Esophagus muscularis mucosa (tissue), 4 donors: ENCODE measurements around the gene LMF1. TPM values are rescaled to one million over a fixed set of nuclear protein-coding genes. Genes with fewer than 3 reads are reported as not detected.

Experiments used
- DNase-seq: peaks from one replicate; pipeline ENCODE4 v3.0.0-alpha.2; 2017; ENCODE audit errors: extremely low spot score
- H3K27ac ChIP-seq, 4 donors: fragments of 200-600 bp; sonication (generic); replicated peaks in 1 of 4; 1 replicate in 3 of 4; 2 replicates in 1 of 4; pipeline ENCODE4 v1.5.1; 2016 to 2019; ENCODE audit warnings: mild to moderate bottlenecking in 1 of 4
- H3K27me3 ChIP-seq, 4 donors: fragments of 200-600 bp; sonication (generic); one replicate each; pipeline versions ENCODE4 v1.5.1 to v1.6.0; 2016 to 2019
- H3K36me3 ChIP-seq, 4 donors: fragments of 200-600 bp; sonication (generic); one replicate each; pipeline ENCODE4 v1.5.1; 2016 to 2019
- H3K4me1 ChIP-seq, 4 donors: fragments of 200-600 bp; sonication (generic); one replicate each; pipeline ENCODE4 v1.5.1; 2016 to 2019
- H3K4me3 ChIP-seq, 4 donors: fragments of 200-600 bp; sonication (generic); 1 replicate in 2 of 4; 2 replicates in 2 of 4; pipeline ENCODE4 v1.5.1; 2016 to 2019; ENCODE audit warnings: mild to moderate bottlenecking in 4 of 4, moderate library complexity in 1 of 4
- H3K9me3 ChIP-seq, 4 donors: fragments of 200-600 bp; sonication (generic); 1 replicate in 3 of 4; 2 replicates in 1 of 4; pipeline ENCODE4 v1.5.1; 2016 to 2019
- EP300 ChIP-seq: sonication (generic); formaldehyde crosslinking; IDR thresholded peaks from one replicate; pipeline ENCODE4 v1.6.1; 2017; ENCODE audit warnings: antibody characterized with exemption
- POLR2A ChIP-seq: fragments of 450-650 bp; IDR thresholded peaks from one replicate; pipeline ENCODE4 v1.6.1; 2017; ENCODE audit warnings: antibody characterized with exemption, moderate library complexity, mild to moderate bottlenecking, low read depth
- POLR2AphosphoS5 ChIP-seq, 2 donors: sonication (generic); formaldehyde crosslinking; IDR thresholded peaks; one replicate each; pipeline ENCODE4 v1.6.1; 2017; ENCODE audit warnings: antibody characterized with exemption in 2 of 2
- WGBS: methylation state at CpG from one replicate; pipeline ENCODE4 v1.1.5; 2018; 5-methylcytosine and 5-hydroxymethylcytosine counted together
- intact Hi-C: fragments of 100-400 bp; cut with DNase I; formaldehyde crosslinking; loops from one replicate; pipeline ENCODE4 v1.15.1; 2023
- total RNA-seq, 4 donors: library from RNA; depleted of rRNA; stranded (reverse); fragments of >200 nt; gene quantifications; one replicate each; pipeline versions ENCODE4 v1.1.0 to v1.2.1, GENCODE V29; 2016
- TF ChIP-seq, protein P1 (sequence below), 3 experiments: fragments of 200-600 bp in 2 of 3; fragments of 450-650 bp in 1 of 3; sonication (generic) in 2 of 3; IDR thresholded peaks; one replicate each; pipeline ENCODE4 v1.5.1; 2017 to 2019; ENCODE audit warnings: antibody characterized with exemption in 3 of 3, mild to moderate bottlenecking in 2 of 3, moderate library complexity in 1 of 3

The LMF1 gene
- total RNA-seq, 4 donors from 2014 or later = 14.5 to 32.0 (median 23.8) TPM

DNA sequence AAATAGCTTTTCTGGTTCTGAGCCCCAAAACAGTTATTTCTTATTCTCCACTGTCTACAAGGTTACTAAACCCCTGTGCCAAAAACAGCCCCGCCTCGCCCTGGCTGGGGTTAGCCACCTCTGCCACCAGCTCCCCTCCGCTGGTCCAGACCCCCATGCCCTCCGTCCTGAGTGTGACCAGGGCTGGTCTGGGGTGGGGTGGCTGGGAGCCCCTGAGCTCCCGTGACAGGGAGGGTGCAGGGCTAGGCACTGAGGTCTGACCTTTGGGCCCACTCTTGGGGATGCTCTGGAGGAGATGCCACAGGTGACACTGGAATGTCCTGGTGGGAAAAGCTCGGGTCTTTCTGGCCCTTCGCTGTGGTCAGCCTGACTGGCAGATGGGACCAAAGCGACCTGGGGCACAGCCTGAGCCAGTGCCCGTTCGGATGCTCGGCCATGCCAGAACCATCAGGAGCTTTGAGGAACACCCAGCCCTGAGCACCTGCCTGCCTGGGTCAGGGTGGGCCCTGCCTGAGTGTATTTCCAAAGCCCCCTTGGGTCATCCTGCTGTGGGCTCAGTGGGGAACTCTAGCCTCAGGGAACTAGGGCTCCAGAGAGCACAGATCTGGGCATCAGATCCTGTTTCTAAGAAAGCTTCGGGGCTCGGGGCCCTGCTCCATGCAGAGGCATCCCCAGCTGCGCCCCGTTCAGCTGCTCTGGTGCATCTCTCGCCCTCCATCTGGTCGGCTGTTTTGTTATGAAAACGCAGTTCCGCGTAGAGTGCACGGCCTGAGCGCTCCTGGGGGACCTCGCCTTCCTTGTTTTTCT lies 98.1 kb downstream of the LMF1 start:
- intact Hi-C loops = no loop called here

DNA sequence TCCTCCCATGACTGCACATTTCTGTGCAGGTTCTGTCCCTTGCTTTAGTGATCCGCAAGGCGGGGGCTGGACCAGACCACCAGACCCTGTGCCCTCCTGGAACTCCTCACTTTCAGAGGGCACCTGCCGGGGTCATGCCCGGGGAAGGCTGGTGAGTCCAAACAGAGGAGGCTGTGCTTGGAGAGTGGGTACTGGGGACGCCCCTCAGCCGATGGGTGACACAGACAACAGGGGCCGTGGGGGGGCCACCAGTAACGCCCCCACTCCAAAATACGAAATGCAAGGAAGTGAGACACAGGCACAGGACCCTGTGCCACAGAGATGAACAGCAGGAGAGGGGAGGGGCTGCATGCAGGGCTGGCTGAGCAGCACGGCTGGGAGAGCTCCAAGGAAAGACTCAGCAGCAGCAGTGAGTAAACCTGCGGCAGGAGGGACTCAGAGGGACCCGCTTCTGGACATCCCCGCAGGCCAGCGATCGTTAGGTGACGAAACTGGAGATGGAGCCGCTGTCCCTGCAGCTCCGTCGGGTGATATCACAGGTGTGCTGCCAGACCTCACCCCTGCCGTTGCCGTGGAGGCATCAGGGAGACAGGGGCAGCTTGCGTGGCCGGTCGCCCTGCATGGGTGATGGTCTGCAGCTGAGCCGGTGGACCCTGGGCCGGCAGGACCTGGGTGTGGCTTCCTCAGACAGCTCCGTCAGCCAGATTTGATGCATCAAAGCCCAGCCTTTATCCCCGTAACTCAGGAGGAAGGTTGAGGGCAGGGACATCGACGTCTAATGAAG lies 99.0 kb downstream of the LMF1 start:
- WGBS = 91% methylated on average over 25 of the region's 30 CpGs
- no peaks in the 10 kb centered on the region for H3K27me3 ChIP-seq
- TF ChIP-seq EP300 (no peak), POLR2A (no peak), POLR2AphosphoS5 (IDR thresholded peaks at IDR 0.05) (no peak)
- TF ChIP-seq, protein P1, sequence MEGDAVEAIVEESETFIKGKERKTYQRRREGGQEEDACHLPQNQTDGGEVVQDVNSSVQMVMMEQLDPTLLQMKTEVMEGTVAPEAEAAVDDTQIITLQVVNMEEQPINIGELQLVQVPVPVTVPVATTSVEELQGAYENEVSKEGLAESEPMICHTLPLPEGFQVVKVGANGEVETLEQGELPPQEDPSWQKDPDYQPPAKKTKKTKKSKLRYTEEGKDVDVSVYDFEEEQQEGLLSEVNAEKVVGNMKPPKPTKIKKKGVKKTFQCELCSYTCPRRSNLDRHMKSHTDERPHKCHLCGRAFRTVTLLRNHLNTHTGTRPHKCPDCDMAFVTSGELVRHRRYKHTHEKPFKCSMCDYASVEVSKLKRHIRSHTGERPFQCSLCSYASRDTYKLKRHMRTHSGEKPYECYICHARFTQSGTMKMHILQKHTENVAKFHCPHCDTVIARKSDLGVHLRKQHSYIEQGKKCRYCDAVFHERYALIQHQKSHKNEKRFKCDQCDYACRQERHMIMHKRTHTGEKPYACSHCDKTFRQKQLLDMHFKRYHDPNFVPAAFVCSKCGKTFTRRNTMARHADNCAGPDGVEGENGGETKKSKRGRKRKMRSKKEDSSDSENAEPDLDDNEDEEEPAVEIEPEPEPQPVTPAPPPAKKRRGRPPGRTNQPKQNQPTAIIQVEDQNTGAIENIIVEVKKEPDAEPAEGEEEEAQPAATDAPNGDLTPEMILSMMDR (IDR thresholded peaks at IDR 0.05) = no peak
- H3K4me3 ChIP-seq = no peak overlapping the region
- DNase-seq = no peak
- H3K4me1 ChIP-seq = peaks cover 0 to 7% (median 0%) of the 10 kb centered on the region in 4 donors
- H3K9me3 ChIP-seq = no peaks in the 10 kb centered on the region
- intact Hi-C loops = no loop called here
- H3K27ac ChIP-seq = no peak overlapping the region
- H3K36me3 ChIP-seq = peaks cover 3 to 100% (median 52%) of the 10 kb centered on the region in 4 donors

More for the DNA sequence above, 98.1 kb downstream of the LMF1 start:
- WGBS = 92% methylated on average over 20 of the region's 23 CpGs
- TF ChIP-seq, protein P1 (IDR thresholded peaks at IDR 0.05) = no peak
- TF ChIP-seq EP300 (no peak), POLR2AphosphoS5 (IDR thresholded peaks at IDR 0.05) (no peak), POLR2A (no peak)
- DNase-seq = no peak
- Histone ChIP-seq H3K4me1 (peaks cover 0 to 5% (median 0%) of the 10 kb centered on the region in 4 donors), H3K9me3 (no peaks in the 10 kb centered on the region), H3K36me3 (peaks cover 3 to 98% (median 48%) of the 10 kb centered on the region in 4 donors), H3K27me3 (no peaks in the 10 kb centered on the region), H3K4me3 (no peak overlapping the region), H3K27ac (no peak overlapping the region)

DNA sequence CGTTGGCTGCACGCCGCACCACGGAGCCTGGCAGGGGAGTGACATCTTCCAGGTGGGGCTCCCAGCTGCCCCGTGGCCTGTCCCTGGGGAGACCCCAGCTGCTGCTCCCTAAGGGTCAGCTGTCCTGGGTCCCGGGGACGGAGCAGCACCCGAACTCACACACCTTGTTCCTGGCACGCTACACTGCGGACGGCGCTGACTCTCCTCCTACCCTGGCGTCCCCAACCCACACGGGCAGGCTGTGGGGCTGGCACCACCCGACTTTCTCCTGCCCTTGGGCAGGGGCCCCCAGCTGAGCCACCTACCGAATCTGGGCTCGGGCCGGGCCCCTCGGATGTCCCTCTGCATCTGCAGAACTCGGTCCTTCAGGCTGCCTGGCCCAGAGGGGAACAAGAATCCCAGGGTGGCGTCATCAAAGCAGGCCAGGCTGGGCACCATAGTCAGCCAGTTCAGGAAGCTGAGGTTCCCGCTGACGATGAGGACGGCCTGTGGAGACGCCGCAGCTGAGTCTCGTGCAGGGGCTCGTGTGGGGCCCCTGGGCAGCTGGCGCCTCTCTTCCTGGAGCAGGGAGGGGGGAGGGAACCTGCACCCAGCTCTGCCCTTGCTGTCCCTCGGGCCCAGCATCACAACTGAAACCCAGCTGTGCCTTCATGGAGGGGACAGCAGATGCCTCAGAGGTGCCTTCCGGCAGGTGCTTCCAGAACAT lies 99.8 kb downstream of the LMF1 start:
- WGBS = 74% methylated on average over 10 of the region's 31 CpGs
- no peak for TF ChIP-seq POLR2A
- TF ChIP-seq POLR2AphosphoS5 (IDR thresholded peaks at IDR 0.05) = no peak
- TF ChIP-seq, protein P1 (IDR thresholded peaks at IDR 0.05) = no peak
- TF ChIP-seq EP300 = no peak
- intact Hi-C loops = no loop called here
- H3K27ac ChIP-seq = no peak overlapping the region
- DNase-seq = no peak
- peaks cover 3 to 100% (median 52%) of the 10 kb centered on the region in 4 donors for H3K36me3 ChIP-seq
- no peaks in the 10 kb centered on the region for H3K9me3 ChIP-seq
- H3K27me3 ChIP-seq = no peaks in the 10 kb centered on the region
- peaks cover 0 to 7% (median 0%) of the 10 kb centered on the region in 4 donors for H3K4me1 ChIP-seq
- no peak overlapping the region for H3K4me3 ChIP-seq

DNA sequence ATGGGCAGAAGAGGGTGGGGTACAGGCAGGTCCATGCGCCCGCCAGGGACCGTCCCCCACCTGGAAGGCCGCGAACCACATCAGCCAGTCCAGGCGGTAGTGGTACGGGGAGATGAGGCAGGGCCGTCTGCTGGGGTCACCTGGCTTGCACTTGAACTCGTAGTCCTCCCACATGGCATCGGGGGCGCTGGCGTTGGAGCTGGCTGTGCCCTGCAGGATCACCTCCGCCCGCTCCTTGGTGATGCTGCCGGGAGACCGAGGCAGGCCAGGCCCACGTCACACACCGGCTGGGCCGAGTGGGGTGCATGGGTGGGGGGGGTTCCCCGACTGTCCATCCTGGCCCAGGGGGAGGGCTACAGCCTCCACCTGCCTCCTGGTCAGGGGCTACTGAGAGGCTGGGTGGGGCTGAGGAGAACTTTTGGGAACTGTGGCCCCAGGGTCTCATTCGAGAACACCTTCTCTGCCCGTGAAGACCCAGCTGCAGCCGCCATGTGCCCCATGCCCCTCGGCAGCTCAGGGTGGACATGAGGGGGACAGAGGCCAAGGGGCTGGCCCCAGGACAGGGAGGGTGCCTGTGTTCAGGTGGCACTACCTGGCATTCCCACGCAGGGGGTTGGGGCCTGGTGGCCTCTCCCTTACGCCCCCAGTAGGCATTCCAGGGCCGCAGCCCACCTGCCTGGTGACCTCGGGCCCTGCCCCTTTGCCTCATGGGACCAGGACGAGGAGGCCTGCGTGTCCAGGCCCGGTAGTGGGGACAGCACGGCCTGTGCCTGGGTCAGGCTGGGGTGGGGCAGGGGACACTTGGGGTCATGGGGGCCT lies 100.8 kb downstream of the LMF1 start:
- H3K27ac ChIP-seq = no peak overlapping the region
- H3K36me3 ChIP-seq = peaks cover 3 to 91% (median 47%) of the 10 kb centered on the region in 4 donors
- WGBS = 95% methylated on average over 18 of the region's 32 CpGs
- no peak overlapping the region for H3K4me3 ChIP-seq
- no peaks in the 10 kb centered on the region for H3K9me3 ChIP-seq
- H3K4me1 ChIP-seq = peaks cover 0 to 7% (median 0%) of the 10 kb centered on the region in 4 donors
- no peak for TF ChIP-seq POLR2AphosphoS5 (IDR thresholded peaks at IDR 0.05)
- TF ChIP-seq EP300 = no peak
- TF ChIP-seq, protein P1 (IDR thresholded peaks at IDR 0.05) = no peak
- TF ChIP-seq POLR2A = no peak
- no peak for DNase-seq
- intact Hi-C loops = no loop called here
- no peaks in the 10 kb centered on the region for H3K27me3 ChIP-seq
